GM21825 (cell line): Measurements from ENCODE around the gene ANKRD18A.
"Not testable (repeated sequence)": the region's sequence is repeated elsewhere in the genome, so short reads cannot be mapped to it uniquely, and the experiment has no call there.

Experiments
- ATAC-seq: cut with Tn5 transposase; IDR thresholded peaks from one replicate; pipeline ENCODE4 v1.9.1; 2021; ENCODE audit warnings: mild to moderate bottlenecking, moderate library complexity; ENCODE audit not compliant: unreplicated experiment

ANKRD18A gene

GRCh38 chr9:38546497-38547163 lies 73.8 kb downstream of the ANKRD18A start:
- not testable (repeated sequence) for ATAC-seq

- not testable (repeated sequence) for ATAC-seq
These were observed 79.9 kb downstream of the ANKRD18A start for GRCh38 chr9:38540535-38540934.

- ATAC-seq: no peak
These were observed 91.1 kb downstream of the ANKRD18A start for GRCh38 chr9:38529317-38529716.

GRCh38 chr9:38527503-38527902 lies 92.9 kb downstream of the ANKRD18A start:
- ATAC-seq: no peak

- ATAC-seq: no peak
These were observed 93.8 kb downstream of the ANKRD18A start for GRCh38 chr9:38526591-38526990.

GRCh38 chr9:38523121-38523520 lies 97.3 kb downstream of the ANKRD18A start:
- ATAC-seq: no peak

- no peak for ATAC-seq
These were observed 98.6 kb downstream of the ANKRD18A start for GRCh38 chr9:38521762-38522161.
